PC-3 (cell line): ENCODE measurements around the gene DOCK10. TPM values are rescaled to one million over a fixed set of nuclear protein-coding genes. Genes with fewer than 3 reads are reported as not detected.

Experiments
- ATAC-seq: fragments of 200-7000 bp; cut with Tn5 transposase; 2 replicates; pipeline ENCODE4 v1.9.1; 2020; ENCODE audit warnings: mild to moderate bottlenecking, moderate library complexity
- BruUV-seq: library from RNA; stranded (reverse); fragments of 400-500 nt; replicated peaks from 2 replicates; lab custom pipeline; 2021; lab: Mats Ljungman, UMichigan
- CTCF ChIA-PET: fragments of 300-600 bp; sonication (Branson Sonifier 250); formaldehyde crosslinking; loops from one replicate; lab custom pipeline; 2022; ENCODE audit warnings: antibody characterized with exemption; lab: Charles Lee
- POLR2A ChIA-PET: fragments of 300-600 bp; sonication (Branson Sonifier 250); formaldehyde crosslinking; loops from one replicate; lab custom pipeline; 2022; ENCODE audit warnings: antibody characterized with exemption; ENCODE audit not compliant: unreplicated experiment; lab: Charles Lee
- DNase-seq: peaks from one replicate; pipeline ENCODE4 v3.0.0-alpha.2; 2015
- H2AFZ ChIP-seq: fragments of 300-600 bp; sonication (generic); 2 replicates; pipeline ENCODE4 v1.6.0; 2016; ENCODE audit warnings: antibody characterized with exemption, low read length
- H3F3A ChIP-seq: fragments of 300-600 bp; sonication (generic); one replicate; pipeline ENCODE4 v1.6.0; 2017; ENCODE audit warnings: antibody characterized with exemption, low read length, control low read depth, mild to moderate bottlenecking; ENCODE audit not compliant: unreplicated experiment
- H3K27ac ChIP-seq: fragments of 300-600 bp; sonication (generic); 2 replicates; pipeline ENCODE4 v1.5.1; 2016; ENCODE audit warnings: mild to moderate bottlenecking, low read length
- H3K27me3 ChIP-seq: fragments of 300-600 bp; sonication (generic); 2 replicates; pipeline ENCODE4 v1.6.1; 2016; ENCODE audit warnings: low read length, mixed read lengths
- H3K36me3 ChIP-seq: fragments of 300-600 bp; sonication (generic); 2 replicates; pipeline ENCODE4 v1.6.1; 2016; ENCODE audit warnings: low read depth, mixed run types, low read length, mixed read lengths
- H3K4me1 ChIP-seq: fragments of 300-600 bp; sonication (generic); 2 replicates; pipeline ENCODE4 v1.5.1; 2016; ENCODE audit warnings: low read length; ENCODE audit not compliant: insufficient read depth
- H3K4me2 ChIP-seq: fragments of 300-600 bp; sonication (generic); 2 replicates; pipeline ENCODE4 v1.6.0; 2016; ENCODE audit warnings: low read length
- H3K4me3 ChIP-seq: fragments of 300-600 bp; sonication (generic); 2 replicates; pipeline ENCODE4 v1.5.1; 2016; ENCODE audit warnings: mild to moderate bottlenecking, low read length, mixed read lengths
- H3K79me2 ChIP-seq: fragments of 300-600 bp; sonication (generic); 2 replicates; pipeline ENCODE4 v1.6.1; 2017; ENCODE audit warnings: low read length, mixed read lengths
- H3K9ac ChIP-seq: fragments of 300-600 bp; sonication (generic); 2 replicates; pipeline ENCODE4 v1.6.0; 2016; ENCODE audit warnings: mild to moderate bottlenecking, low read length
- H3K9me2 ChIP-seq: fragments of 300-600 bp; sonication (generic); replicated peaks from 2 replicates; pipeline ENCODE4 v1.6.1; 2016; ENCODE audit warnings: mixed run types, low read length, mixed read lengths
- H3K9me3 ChIP-seq: fragments of 300-600 bp; sonication (generic); 2 replicates; pipeline ENCODE4 v1.6.1; 2016; ENCODE audit warnings: low read length, mixed read lengths
- H4K20me1 ChIP-seq: fragments of 300-600 bp; sonication (generic); 2 replicates; pipeline ENCODE4 v1.6.1; 2016; ENCODE audit warnings: low read length, mixed read lengths
- CTCF ChIP-seq: fragments of 300-600 bp; sonication (generic); conservative IDR thresholded peaks from 2 replicates; pipeline ENCODE4 v1.5.1; 2017; ENCODE audit warnings: antibody characterized with exemption, low read depth, mild to moderate bottlenecking, low read length
- EZH2 ChIP-seq: fragments of 300-600 bp; sonication (generic); IDR thresholded peaks from one replicate; pipeline ENCODE4 v1.6.1; 2017; ENCODE audit warnings: antibody characterized with exemption, mild to moderate bottlenecking, low read length; ENCODE audit not compliant: unreplicated experiment
- EZH2phosphoT487 ChIP-seq: fragments of 300-600 bp; sonication (generic); IDR thresholded peaks from 2 replicates; pipeline ENCODE4 v1.6.1; 2018; ENCODE audit warnings: mild to moderate bottlenecking, antibody characterized with exemption, low read length, borderline replicate concordance
- intact Hi-C: fragments of 100-400 bp; cut with micrococcal nuclease; formaldehyde crosslinking; loops from 2 replicates; pipeline ENCODE4 v1.9.0; 2023
- total RNA-seq: library from RNA; depleted of rRNA; stranded (reverse); fragments of >200 nt; gene quantifications from 2 replicates; pipeline ENCODE4 v1.2.3, GENCODE V29; 2014

DOCK10 gene
- total RNA-seq, 1 experiment from 2014 or later: 23.1 TPM

GRCh38 chr2:224973112-224974016, 68.9 kb downstream of the DOCK10 start:
- intact Hi-C loops: no loop called here
- Histone ChIP-seq H3F3A (no peaks in the 10 kb centered on the region), H3K9me3 (no peaks in the 10 kb centered on the region), H3K9me2 (no peaks in the 10 kb centered on the region), H3K4me1 (peaks cover 19% of the 10 kb centered on the region), H3K27ac (peak overlapping the region; percentile 29; the same call in 1 of the 2 replicates), H2AFZ (peak overlapping the region; percentile 19; the same call in 1 of the 2 replicates), H3K4me3 (no peak overlapping the region), H3K9ac (no peak overlapping the region), H3K79me2 (no peaks in the 10 kb centered on the region), H3K4me2 (no peak overlapping the region), H3K27me3 (no peaks in the 10 kb centered on the region), H3K36me3 (no peaks in the 10 kb centered on the region), H4K20me1 (no peaks in the 10 kb centered on the region)
- TF ChIP-seq EZH2: no peak
- TF ChIP-seq EZH2phosphoT487: no peak
- TF ChIP-seq CTCF: no peak
- no TSS peak for BruUV-seq
- ATAC-seq (peak; percentile 97), DNase-seq (peak; percentile 55)
- CTCF ChIA-PET: no interaction called here
- POLR2A ChIA-PET: no interaction called here

- H3K27ac ChIP-seq: no peak overlapping the region
- peak; percentile 57 for ATAC-seq
- BruUV-seq: no TSS peak
- ChIA-PET POLR2A (interaction anchor here (0.5 kb wide), 1 partner anchor 44 kb away, joined by 3 read pairs; no protein-coding TSS in a partner anchor), CTCF (no interaction called here)
- no peaks in the 10 kb centered on the region for H3F3A ChIP-seq
- H3K9me2 ChIP-seq: no peaks in the 10 kb centered on the region
- no peaks in the 10 kb centered on the region for H3K27me3 ChIP-seq
- intact Hi-C loops: no loop called here
- H4K20me1 ChIP-seq: no peaks in the 10 kb centered on the region
- H3K4me1 ChIP-seq: peaks cover 24% of the 10 kb centered on the region
- no peak overlapping the region for H2AFZ ChIP-seq
- DNase-seq: peak; percentile 69
- H3K9me3 ChIP-seq: no peaks in the 10 kb centered on the region
- TF ChIP-seq CTCF: no peak
- TF ChIP-seq EZH2: no peak
- H3K9ac ChIP-seq: no peak overlapping the region
- no peak overlapping the region for H3K4me3 ChIP-seq
- H3K79me2 ChIP-seq: no peaks in the 10 kb centered on the region
- H3K36me3 ChIP-seq: no peaks in the 10 kb centered on the region
- no peak overlapping the region for H3K4me2 ChIP-seq
These were observed 71.1 kb downstream of the DOCK10 start for GRCh38 chr2:224971214-224971613.

- H3K9me2 ChIP-seq: no peaks in the 10 kb centered on the region
- H4K20me1 ChIP-seq: no peaks in the 10 kb centered on the region
- H3K9me3 ChIP-seq: no peaks in the 10 kb centered on the region
- intact Hi-C loops: no loop called here
- CTCF ChIA-PET: no interaction called here
- no peak overlapping the region for H3K9ac ChIP-seq
- ATAC-seq (no peak), DNase-seq (no peak)
- no TSS peak for BruUV-seq
- no peak overlapping the region for H3K4me3 ChIP-seq
- POLR2A ChIA-PET: no interaction called here
- no peak for TF ChIP-seq EZH2
- no peak for TF ChIP-seq CTCF
- no peaks in the 10 kb centered on the region for H3K27me3 ChIP-seq
- no peak overlapping the region for H3K27ac ChIP-seq
- H3F3A ChIP-seq: no peaks in the 10 kb centered on the region
- H3K36me3 ChIP-seq: no peaks in the 10 kb centered on the region
- H3K4me1 ChIP-seq: peaks cover 24% of the 10 kb centered on the region
- H2AFZ ChIP-seq: no peak overlapping the region
- no peak overlapping the region for H3K4me2 ChIP-seq
- no peaks in the 10 kb centered on the region for H3K79me2 ChIP-seq
These were observed 72.0 kb downstream of the DOCK10 start for GRCh38 chr2:224970311-224970710.
